Endodermal cell (in vitro differentiated cells): Measurements from ENCODE around the gene LRRC2. TPM values are rescaled to one million over a fixed set of nuclear protein-coding genes. Genes with fewer than 3 reads are reported as not detected.

Experiments used
- DNase-seq: peaks from one replicate; pipeline ENCODE4 v3.0.0-alpha.2; 2017
- H3K27ac ChIP-seq: 2 replicates; pipeline ENCODE4 v1.5.1; 2013; ENCODE audit warnings: mild to moderate bottlenecking, low read depth, low read length, moderate library complexity
- H3K27me3 ChIP-seq: 2 replicates; pipeline ENCODE4 v1.6.1; 2013; ENCODE audit warnings: mild to moderate bottlenecking, low read length, moderate library complexity; ENCODE audit not compliant: insufficient read depth, control insufficient read depth, poor library complexity, severe bottlenecking
- H3K36me3 ChIP-seq: 2 replicates; pipeline ENCODE4 v1.7.0; 2013; ENCODE audit warnings: mild to moderate bottlenecking, low read length, moderate library complexity; ENCODE audit not compliant: control insufficient read depth, insufficient read depth
- H3K4me1 ChIP-seq: one replicate; pipeline ENCODE4 v1.7.0; 2013; ENCODE audit warnings: low read length; ENCODE audit not compliant: control insufficient read depth, insufficient read depth
- H3K4me3 ChIP-seq: 2 replicates; pipeline ENCODE4 v1.5.1; 2013; ENCODE audit warnings: mild to moderate bottlenecking, low read length, moderate library complexity
- H3K9ac ChIP-seq: 2 replicates; pipeline ENCODE4 v1.6.1; 2013; ENCODE audit warnings: mild to moderate bottlenecking, low read length, moderate library complexity; ENCODE audit not compliant: poor library complexity, severe bottlenecking; ENCODE audit errors: extremely low read depth
- H3K9me3 ChIP-seq: 2 replicates; pipeline ENCODE4 v1.6.1; 2013; ENCODE audit warnings: mild to moderate bottlenecking, low read length, moderate library complexity; ENCODE audit not compliant: control insufficient read depth
- H3K27ac Mint-ChIP-seq: 2 replicates; pipeline ENCODE4 v1.8.0; 2020; ENCODE audit warnings: mixed read lengths
- H3K27me3 Mint-ChIP-seq: 2 replicates; pipeline ENCODE4 v1.8.0; 2021; ENCODE audit warnings: mild to moderate bottlenecking, mixed read lengths; ENCODE audit not compliant: insufficient read depth
- H3K36me3 Mint-ChIP-seq: 2 replicates; pipeline ENCODE4 v1.8.0; 2020; ENCODE audit warnings: low read depth, mixed read lengths
- H3K4me1 Mint-ChIP-seq: 2 replicates; pipeline ENCODE4 v1.8.0; 2020; ENCODE audit warnings: mixed read lengths
- H3K4me3 Mint-ChIP-seq: 2 replicates; pipeline ENCODE4 v1.8.0; 2020; ENCODE audit warnings: mild to moderate bottlenecking, moderate library complexity, mixed read lengths
- H3K9me3 Mint-ChIP-seq: 2 replicates; pipeline ENCODE4 v1.8.0; 2020; ENCODE audit warnings: mild to moderate bottlenecking, mixed read lengths
- WGBS, 2 experiments: methylation state at CpG; one replicate each; pipeline versions ENCODE4 v1.1.5 to v1.1.7; 2013; ENCODE audit warnings: missing lambda C conversion rate in 2 of 2, mixed read lengths in 1 of 2; ENCODE audit not compliant: insufficient coverage in 1 of 2, insufficient read length in 1 of 2; 5-methylcytosine and 5-hydroxymethylcytosine counted together
- total RNA-seq, 2 donors: library from RNA; stranded (reverse); fragmentation: NEBNext Ultra II Directional in 1 of 2; extraction: Animal tissue kit (Norgen Biotek cat#: 25700) in 1 of 2; gene quantifications; 2 replicates in 1 of 2; 3 replicates in 1 of 2; pipeline ENCODE4 v1.2.1, GENCODE V29; 2021
- TF ChIP-seq, protein P1 (sequence below): fragments of 200-600 bp; sonication (generic); conservative IDR thresholded peaks from 2 replicates; pipeline ENCODE4 v1.5.0; 2021; ENCODE audit warnings: antibody characterized with exemption, mild to moderate bottlenecking

The LRRC2 gene
- total RNA-seq, 2 donors from 2014 or later, result 8.9 to 10.2 TPM

DNA sequence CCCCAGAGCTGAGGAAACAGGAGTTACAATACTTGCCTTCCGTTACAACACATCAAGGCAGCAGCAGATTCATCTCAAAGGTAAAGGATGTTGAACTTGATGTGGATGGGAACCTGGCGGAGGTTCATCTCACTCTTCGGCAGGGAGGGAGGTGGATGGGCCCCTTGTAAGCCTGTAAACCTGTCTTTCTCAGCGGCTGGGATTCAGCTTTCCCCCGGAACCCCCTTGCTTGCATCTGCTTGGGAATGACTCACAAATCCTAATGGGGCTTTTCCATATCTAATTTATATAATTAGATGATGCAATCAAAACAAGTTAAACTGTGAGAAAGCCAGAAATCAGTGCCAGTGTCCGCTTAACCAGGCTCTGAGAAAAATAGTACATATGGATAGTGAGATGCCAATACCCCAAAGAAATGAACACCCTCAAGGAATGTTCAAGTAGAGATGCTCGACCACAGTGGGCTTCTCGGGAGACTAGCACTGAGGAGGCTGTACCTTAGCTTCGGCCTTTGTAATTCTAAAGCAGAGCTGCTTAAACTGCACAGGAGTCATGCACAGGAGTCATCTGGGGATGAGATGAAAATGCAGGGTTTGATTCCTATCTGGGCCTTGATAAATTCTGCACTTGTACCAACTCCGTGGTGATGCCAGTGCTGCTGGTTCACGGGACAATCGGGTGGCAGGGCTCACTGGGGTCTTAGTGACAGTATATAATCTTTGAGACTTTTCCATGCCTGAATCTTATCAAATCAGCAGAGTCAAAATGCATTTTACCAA, 44.0 kb upstream of the LRRC2 start:
- TF ChIP-seq, protein P1, sequence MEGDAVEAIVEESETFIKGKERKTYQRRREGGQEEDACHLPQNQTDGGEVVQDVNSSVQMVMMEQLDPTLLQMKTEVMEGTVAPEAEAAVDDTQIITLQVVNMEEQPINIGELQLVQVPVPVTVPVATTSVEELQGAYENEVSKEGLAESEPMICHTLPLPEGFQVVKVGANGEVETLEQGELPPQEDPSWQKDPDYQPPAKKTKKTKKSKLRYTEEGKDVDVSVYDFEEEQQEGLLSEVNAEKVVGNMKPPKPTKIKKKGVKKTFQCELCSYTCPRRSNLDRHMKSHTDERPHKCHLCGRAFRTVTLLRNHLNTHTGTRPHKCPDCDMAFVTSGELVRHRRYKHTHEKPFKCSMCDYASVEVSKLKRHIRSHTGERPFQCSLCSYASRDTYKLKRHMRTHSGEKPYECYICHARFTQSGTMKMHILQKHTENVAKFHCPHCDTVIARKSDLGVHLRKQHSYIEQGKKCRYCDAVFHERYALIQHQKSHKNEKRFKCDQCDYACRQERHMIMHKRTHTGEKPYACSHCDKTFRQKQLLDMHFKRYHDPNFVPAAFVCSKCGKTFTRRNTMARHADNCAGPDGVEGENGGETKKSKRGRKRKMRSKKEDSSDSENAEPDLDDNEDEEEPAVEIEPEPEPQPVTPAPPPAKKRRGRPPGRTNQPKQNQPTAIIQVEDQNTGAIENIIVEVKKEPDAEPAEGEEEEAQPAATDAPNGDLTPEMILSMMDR, result no peak
- Histone ChIP-seq H3K27me3 (no peaks in the 10 kb centered on the region), H3K4me1 (no peaks in the 10 kb centered on the region), H3K27ac (no peak overlapping the region), H3K9me3 (no peaks in the 10 kb centered on the region), H3K4me3 (no peak overlapping the region), H3K9ac (no peak overlapping the region), H3K36me3 (no peaks in the 10 kb centered on the region)
- peak; percentile 27 for DNase-seq
- Mint-ChIP-seq H3K9me3 (no peaks in the 10 kb centered on the region), H3K27ac (no peak overlapping the region), H3K4me3 (no peak overlapping the region), H3K27me3 (peaks cover 2% of the 10 kb centered on the region), H3K4me1 (peaks cover 30% of the 10 kb centered on the region), H3K36me3 (no peaks in the 10 kb centered on the region)
- 90 to 91% methylated on average over 9 to 12 of the region's 12 CpGs for WGBS, 2 experiments

DNA sequence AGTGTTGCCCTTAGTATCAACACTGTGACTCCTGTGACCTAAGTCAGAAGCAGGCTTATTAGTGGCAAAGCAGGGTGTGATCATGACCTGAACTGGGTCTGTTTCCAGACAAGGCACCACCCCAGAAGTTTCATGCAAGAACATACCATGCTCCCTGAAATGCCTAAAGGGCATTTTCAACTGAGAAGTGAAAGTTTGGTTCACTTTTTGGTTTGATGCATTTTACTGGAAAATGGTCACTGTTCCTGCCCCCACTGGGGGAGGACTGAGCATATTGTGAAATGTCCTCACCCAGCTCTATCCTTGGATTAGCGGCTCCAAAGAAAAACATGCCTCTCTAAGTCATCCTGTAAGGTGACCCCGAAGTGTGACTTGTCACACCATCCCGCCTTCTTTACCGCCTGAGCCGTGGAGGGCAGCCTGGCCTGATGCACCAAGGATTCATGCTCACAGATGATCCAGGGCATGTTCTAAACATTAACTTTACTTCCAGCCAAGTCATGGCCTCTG, 43.2 kb upstream of the LRRC2 start:
- TF ChIP-seq, protein P1, result no peak
- Histone ChIP-seq H3K4me3 (no peak overlapping the region), H3K4me1 (peaks cover 5% of the 10 kb centered on the region), H3K36me3 (no peaks in the 10 kb centered on the region), H3K9me3 (no peaks in the 10 kb centered on the region), H3K27ac (no peak overlapping the region), H3K9ac (no peak overlapping the region), H3K27me3 (no peaks in the 10 kb centered on the region)
- H3K27ac Mint-ChIP-seq, result no peak overlapping the region
- no peak overlapping the region for H3K4me3 Mint-ChIP-seq
- WGBS, 2 experiments, result 88 to 100% methylated on average over 1 to 5 of the region's 5 CpGs
- H3K4me1 Mint-ChIP-seq, result peaks cover 34% of the 10 kb centered on the region
- DNase-seq, result peak; percentile 56
- peaks cover 2% of the 10 kb centered on the region for H3K27me3 Mint-ChIP-seq
- no peaks in the 10 kb centered on the region for H3K36me3 Mint-ChIP-seq
- no peaks in the 10 kb centered on the region for H3K9me3 Mint-ChIP-seq

DNA sequence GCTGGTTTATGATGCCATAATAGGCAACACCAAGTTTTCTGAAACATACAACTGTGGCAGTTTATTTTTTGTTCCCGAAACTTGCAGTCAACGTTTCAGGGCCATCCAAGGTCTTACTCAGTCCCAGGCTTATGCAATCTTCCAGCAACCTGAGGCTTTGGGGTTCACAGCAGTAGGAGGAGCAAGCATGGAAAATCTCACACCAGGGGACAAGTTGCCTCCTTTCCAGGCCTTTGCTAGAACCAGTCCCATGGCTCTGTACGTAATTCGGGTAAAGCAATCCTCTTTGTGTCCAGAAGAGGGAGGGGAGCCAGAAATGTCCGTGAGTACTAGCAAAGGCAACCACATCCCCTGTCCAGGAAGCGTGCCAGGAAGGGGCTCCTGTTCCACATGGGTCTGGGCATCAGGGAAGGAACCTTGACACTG, 41.5 kb upstream of the LRRC2 start:
- WGBS, 2 experiments, result 66 to 69% methylated on average over 6 of the region's 6 CpGs

More for the DNA sequence above, 41.5 kb upstream of the LRRC2 start:
- no peak overlapping the region for H3K4me3 ChIP-seq
- TF ChIP-seq, protein P1, result peak; percentile 72
- no peak overlapping the region for H3K27ac ChIP-seq
- H3K4me3 Mint-ChIP-seq, result no peak overlapping the region
- H3K27me3 Mint-ChIP-seq, result peaks cover 2% of the 10 kb centered on the region
- peak; percentile 81 for DNase-seq
- peaks cover 10% of the 10 kb centered on the region for H3K4me1 ChIP-seq
- H3K36me3 ChIP-seq, result no peaks in the 10 kb centered on the region
- no peak overlapping the region for H3K9ac ChIP-seq
- no peaks in the 10 kb centered on the region for H3K9me3 Mint-ChIP-seq
- peaks cover 42% of the 10 kb centered on the region for H3K4me1 Mint-ChIP-seq
- no peaks in the 10 kb centered on the region for H3K27me3 ChIP-seq
- H3K36me3 Mint-ChIP-seq, result no peaks in the 10 kb centered on the region
- H3K9me3 ChIP-seq, result no peaks in the 10 kb centered on the region
- no peak overlapping the region for H3K27ac Mint-ChIP-seq
